HG02763 (cell line): ENCODE data around the gene C2CD2.
"Not testable (repeated sequence)": the region's sequence is repeated elsewhere in the genome, so short reads cannot be mapped to it uniquely, and the experiment has no call there.

ENCODE experiments used
- ATAC-seq: cut with Tn5 transposase; IDR thresholded peaks from one replicate; pipeline ENCODE4 v1.9.1; 2021; ENCODE audit warnings: mild to moderate bottlenecking, moderate library complexity; ENCODE audit not compliant: unreplicated experiment

C2CD2 gene

DNA sequence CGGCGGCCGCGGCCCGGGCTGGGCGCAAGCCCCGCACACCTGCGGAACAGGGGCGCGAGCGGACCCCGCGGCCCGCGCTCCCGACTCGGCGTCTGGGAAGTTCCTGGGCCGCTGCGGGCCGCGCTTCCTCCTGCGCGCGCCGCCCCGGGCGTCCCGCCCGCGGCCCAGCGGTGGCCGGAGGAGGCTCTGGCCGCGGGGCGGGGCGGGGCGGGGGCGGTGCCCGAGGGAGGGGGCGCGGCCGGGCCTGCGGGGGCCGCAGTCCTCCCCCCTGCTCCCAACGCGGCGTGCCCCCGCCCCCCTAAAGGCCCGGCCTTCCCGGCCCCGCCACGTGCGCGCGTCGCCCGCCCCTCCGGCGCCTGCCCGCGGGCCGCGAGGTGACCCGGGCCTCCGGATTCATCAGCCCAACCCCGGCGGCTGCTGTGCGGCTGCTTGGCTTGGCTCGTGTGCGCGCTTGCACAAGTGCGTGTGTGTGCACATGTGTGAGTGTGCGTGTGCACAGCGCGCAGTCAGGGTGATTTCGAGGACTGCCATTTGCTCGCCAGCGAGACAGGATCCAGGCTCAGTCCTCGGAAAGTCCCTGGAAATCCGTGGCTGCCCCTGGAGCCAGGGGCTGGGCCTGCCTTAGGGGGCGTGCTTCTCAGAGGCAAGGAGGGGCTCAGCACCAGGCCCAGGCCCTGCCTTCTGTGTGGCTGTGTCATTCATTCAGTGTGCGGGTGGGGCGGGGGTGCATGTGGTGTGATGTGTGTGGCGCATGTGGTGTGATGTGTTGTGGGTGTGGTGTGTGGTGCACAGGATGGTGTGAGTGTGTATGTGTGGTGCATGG, at the start of gene C2CD2:
Gene C2CD2 (minus strand): TSS at position 188 of the 823 bp plus-strand sequence. CDS start 370 bp downstream, outside the sequence.
- ATAC-seq: no peak

DNA sequence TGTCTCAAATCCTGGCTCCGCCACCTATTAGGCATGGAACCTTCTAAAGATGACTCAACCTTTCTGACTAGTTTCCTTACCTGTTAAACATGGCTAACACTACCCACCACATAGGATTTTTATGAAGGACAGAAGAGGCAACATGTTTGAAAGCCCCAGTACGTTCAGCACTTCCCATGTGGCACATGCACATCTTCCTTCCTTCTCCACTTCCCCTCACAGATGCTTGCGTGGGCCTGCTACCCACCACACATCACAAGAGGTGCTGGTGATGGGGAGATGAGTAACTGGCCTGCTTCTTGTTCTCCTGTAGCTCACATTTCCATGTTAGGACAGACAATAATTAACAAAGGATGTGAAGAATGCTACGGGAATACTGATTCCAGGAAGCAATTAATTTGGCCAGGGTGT, 49.2 kb upstream of the C2CD2 start:
- no peak for ATAC-seq

DNA sequence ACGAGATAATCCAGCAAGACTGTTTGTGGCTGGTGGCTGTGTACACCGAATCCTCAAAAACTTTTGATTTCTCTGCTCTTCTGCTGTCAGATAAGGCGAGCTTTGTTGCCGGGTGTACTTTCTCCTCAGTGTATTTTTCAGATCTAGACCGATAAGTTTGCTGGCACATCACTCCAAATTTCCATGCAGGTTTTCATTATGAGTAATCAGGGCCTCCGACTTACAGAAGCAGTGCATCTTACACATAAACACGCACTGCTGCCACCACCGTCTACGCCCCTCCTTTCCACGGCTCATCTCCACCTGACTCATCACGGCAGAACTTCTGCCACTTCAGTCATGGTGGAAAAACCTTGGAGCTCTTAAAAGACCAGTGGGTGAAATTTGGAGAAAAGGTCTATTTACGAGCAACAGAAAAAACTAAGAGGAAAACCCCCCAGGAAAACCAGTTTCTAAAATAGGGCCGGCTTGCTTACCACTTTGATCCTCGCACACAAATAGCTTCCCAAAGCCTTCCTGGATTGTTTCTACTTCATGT, 48.7 kb upstream of the C2CD2 start:
- ATAC-seq: peak; percentile 77

- no peak for ATAC-seq
Observed at GRCh38 chr21:42001781-42002180, 48.0 kb upstream of the C2CD2 start.

- no peak for ATAC-seq
Observed at GRCh38 chr21:42000908-42001307, 47.1 kb upstream of the C2CD2 start.

- no peak for ATAC-seq
Observed at GRCh38 chr21:41997657-41998056, 43.8 kb upstream of the C2CD2 start.

- no peak for ATAC-seq
Observed at GRCh38 chr21:41995577-41995976, 41.8 kb upstream of the C2CD2 start.

- not testable (repeated sequence) for ATAC-seq
Observed at GRCh38 chr21:41994613-41995012, 40.8 kb upstream of the C2CD2 start.

- no peak for ATAC-seq
Observed at GRCh38 chr21:41993744-41994143, 39.9 kb upstream of the C2CD2 start.

- no peak for ATAC-seq
Observed at GRCh38 chr21:41992576-41992975, 38.8 kb upstream of the C2CD2 start.

DNA sequence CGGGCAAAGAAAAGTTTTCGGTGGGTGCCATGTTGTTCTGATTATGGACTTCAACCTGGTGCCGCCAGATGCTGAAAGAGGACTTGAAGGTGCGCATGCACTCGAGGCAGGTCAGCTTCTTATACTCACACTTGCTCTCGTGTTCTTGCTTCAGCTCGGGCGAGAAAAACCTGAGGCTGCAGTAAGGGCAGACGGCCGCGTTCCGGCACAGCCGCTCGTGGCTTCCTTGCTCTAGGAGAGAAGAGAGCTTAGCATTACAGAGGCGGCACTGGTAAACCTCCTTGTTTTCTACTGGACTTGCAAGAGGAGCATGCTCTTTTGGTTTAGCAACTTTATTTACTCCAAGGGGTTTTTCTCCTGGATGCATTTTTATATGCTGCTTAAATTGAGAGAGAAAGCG, 37.8 kb upstream of the C2CD2 start:
- ATAC-seq: no peak

DNA sequence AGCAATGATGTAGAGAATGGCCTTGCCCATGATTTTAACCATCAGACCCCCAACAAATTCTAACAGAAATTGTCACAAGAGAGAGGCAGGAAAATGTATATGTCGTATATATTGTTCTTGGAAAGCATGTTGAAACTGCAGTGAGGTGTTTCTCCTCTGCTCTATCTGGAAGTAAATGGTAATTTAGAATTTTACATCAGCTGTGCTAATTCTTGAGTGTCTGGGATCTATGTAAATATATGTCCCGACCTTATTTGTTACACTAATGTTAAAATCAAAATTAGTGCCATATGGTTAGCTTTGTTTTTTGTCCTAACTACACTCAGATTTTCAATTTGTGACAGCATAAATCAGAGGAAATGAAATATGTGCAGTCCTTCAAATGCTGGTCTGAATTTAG, 35.9 kb upstream of the C2CD2 start:
- ATAC-seq: no peak

- no peak for ATAC-seq
Observed at GRCh38 chr21:41987310-41987709, 33.5 kb upstream of the C2CD2 start.

GRCh38 chr21:41985662-41986416, 32.0 kb upstream of the C2CD2 start:
- no peak for ATAC-seq

DNA sequence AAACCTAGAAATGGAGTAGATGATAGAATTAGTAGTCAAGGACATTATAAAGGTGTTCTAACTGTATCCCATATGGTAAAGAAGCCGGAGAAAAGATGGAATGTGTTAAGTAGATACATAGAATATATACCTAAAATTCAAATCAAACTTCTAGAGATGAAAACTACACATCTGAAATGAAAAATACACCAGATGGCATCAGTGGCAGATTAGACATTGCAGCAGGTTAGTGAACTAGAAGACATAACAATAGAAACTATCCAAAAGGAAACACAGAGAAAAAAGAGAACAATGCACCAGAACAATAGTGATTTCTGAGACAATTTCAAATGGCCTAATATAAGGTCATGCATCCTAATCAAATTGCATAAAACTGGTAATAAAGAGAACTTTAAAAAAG, 29.4 kb upstream of the C2CD2 start:
- no peak for ATAC-seq

GRCh38 chr21:41980561-41980960, 26.7 kb upstream of the C2CD2 start:
- no peak for ATAC-seq

GRCh38 chr21:41979751-41980369, 26.0 kb upstream of the C2CD2 start:
- ATAC-seq: no peak

DNA sequence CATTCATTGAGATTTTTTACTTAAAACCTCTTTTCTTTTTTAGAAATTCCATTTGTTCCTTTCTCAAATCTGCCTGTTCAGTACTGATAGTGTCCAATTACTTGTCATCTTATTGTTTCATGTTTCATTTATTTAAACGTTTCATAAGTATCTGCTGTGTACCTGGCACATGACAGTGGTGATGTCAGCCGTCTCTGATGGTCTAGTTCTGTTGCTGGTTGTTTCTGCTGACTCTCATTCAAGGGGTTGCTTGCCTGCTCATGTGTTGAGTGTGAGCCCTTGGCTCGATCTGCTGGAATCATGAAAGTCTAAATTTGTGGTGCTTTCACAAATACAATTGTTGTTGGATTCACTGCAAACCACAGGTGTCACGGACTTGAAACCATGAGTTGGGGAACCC, 25.5 kb upstream of the C2CD2 start:
- no peak for ATAC-seq

- ATAC-seq: no peak
Observed at GRCh38 chr21:41977034-41977950, 23.5 kb upstream of the C2CD2 start.

- no peak for ATAC-seq
Observed at GRCh38 chr21:41976611-41977010, 22.8 kb upstream of the C2CD2 start.
